HEK293T (cell line): ENCODE measurements around the gene HEBP2.

Source experiments
- CTCF ChIA-PET: fragments of 350-600 bp; formaldehyde crosslinking; extraction: SDS; loops from one replicate; lab custom pipeline; 2021; ENCODE audit warnings: antibody characterized with exemption, inconsistent platforms; lab: Yijun Ruan, JAX
- POLR2A ChIA-PET: fragments of 350-600 bp; formaldehyde crosslinking; extraction: SDS; loops from one replicate; lab custom pipeline; 2020; ENCODE audit warnings: antibody characterized with exemption, inconsistent platforms; lab: Yijun Ruan, JAX
- DNase-seq: peaks from one replicate; pipeline ENCODE4 v3.0.0; 2012; ENCODE audit warnings: mixed read lengths; ENCODE audit errors: extremely low spot score
- ARNT ChIP-seq: fragments of 450-650 bp; IDR thresholded peaks from 2 replicates; pipeline ENCODE4 v1.6.1; 2017; ENCODE audit warnings: mild to moderate bottlenecking
- BHLHE40 ChIP-seq: fragments of 450-650 bp; IDR thresholded peaks from 2 replicates; pipeline ENCODE4 v1.6.1; 2016; ENCODE audit warnings: mild to moderate bottlenecking, moderate library complexity, borderline replicate concordance
- CTBP1 ChIP-seq: fragments of 450-650 bp; IDR thresholded peaks from 2 replicates; pipeline ENCODE4 v1.6.1; 2016; ENCODE audit warnings: borderline replicate concordance
- ELF4 ChIP-seq: fragments of 450-650 bp; IDR thresholded peaks from 2 replicates; pipeline ENCODE4 v1.6.1; 2017; ENCODE audit warnings: antibody characterized with exemption
- FOXA1 ChIP-seq: fragments of 450-650 bp; IDR thresholded peaks from 2 replicates; pipeline ENCODE4 v1.6.1; 2016; ENCODE audit warnings: mild to moderate bottlenecking
- FOXK2 ChIP-seq: fragments of 450-650 bp; IDR thresholded peaks from 2 replicates; pipeline ENCODE4 v1.6.1; 2016; ENCODE audit warnings: mild to moderate bottlenecking
- FOXM1 ChIP-seq: fragments of 450-650 bp; IDR thresholded peaks from 2 replicates; pipeline ENCODE4 v1.6.1; 2017; ENCODE audit warnings: mild to moderate bottlenecking, borderline replicate concordance
- HDGF ChIP-seq: fragments of 450-650 bp; IDR thresholded peaks from 2 replicates; pipeline ENCODE4 v1.6.1; 2017; ENCODE audit warnings: antibody characterized with exemption, borderline replicate concordance
- L3MBTL2 ChIP-seq: fragments of 450-650 bp; conservative IDR thresholded peaks from 2 replicates; pipeline ENCODE4 v1.6.1; 2016; ENCODE audit warnings: mild to moderate bottlenecking
- LEF1 ChIP-seq: fragments of 450-650 bp; IDR thresholded peaks from 2 replicates; pipeline ENCODE4 v1.6.1; 2017; ENCODE audit warnings: mild to moderate bottlenecking, borderline replicate concordance
- NFRKB ChIP-seq: fragments of 450-650 bp; IDR thresholded peaks from 2 replicates; pipeline ENCODE4 v1.6.1; 2016; ENCODE audit warnings: mild to moderate bottlenecking, moderate library complexity
- SP1 ChIP-seq: fragments of 450-650 bp; IDR thresholded peaks from 2 replicates; pipeline ENCODE4 v1.6.1; 2017
- SUZ12 ChIP-seq: fragments of 450-650 bp; IDR thresholded peaks from 2 replicates; pipeline ENCODE4 v1.6.1; 2016; ENCODE audit warnings: mild to moderate bottlenecking
- TARDBP ChIP-seq: fragments of 450-650 bp; IDR thresholded peaks from 2 replicates; pipeline ENCODE4 v1.6.1; 2016
- ZNF384 ChIP-seq: fragments of 450-650 bp; IDR thresholded peaks from 2 replicates; pipeline ENCODE4 v1.6.1; 2016
- TF ChIP-seq, protein P1 (sequence below): fragments of 450-650 bp; IDR thresholded peaks from 2 replicates; pipeline ENCODE4 v1.6.1; 2016

The HEBP2 gene

DNA sequence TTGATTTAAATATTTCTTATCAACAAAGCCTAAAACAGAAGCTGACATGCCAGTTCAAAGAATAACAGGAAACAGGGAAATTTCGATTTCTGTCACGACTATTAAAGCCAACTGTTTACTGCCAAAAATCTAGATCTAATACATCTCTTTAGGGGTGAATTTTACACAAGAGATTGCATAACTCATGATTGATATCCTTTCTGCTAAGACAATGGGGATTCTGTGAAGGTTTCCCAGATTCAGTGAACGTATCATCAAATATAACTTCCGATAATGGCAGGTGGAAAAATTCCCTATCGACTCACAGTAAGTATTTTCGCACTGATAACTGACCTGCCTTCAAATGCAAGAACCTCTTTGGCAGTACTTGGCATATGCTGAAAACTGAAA lies 52.4 kb downstream of the HEBP2 start:
- TF ChIP-seq NFRKB (no peak), TARDBP (no peak), FOXA1 (no peak), LEF1 (no peak), FOXM1 (no peak), FOXK2 (no peak), HDGF (no peak), BHLHE40 (no peak), CTBP1 (no peak), ARNT (no peak)
- TF ChIP-seq, protein P1, sequence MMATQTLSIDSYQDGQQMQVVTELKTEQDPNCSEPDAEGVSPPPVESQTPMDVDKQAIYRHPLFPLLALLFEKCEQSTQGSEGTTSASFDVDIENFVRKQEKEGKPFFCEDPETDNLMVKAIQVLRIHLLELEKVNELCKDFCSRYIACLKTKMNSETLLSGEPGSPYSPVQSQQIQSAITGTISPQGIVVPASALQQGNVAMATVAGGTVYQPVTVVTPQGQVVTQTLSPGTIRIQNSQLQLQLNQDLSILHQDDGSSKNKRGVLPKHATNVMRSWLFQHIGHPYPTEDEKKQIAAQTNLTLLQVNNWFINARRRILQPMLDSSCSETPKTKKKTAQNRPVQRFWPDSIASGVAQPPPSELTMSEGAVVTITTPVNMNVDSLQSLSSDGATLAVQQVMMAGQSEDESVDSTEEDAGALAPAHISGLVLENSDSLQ: no peak
- ChIA-PET CTCF (no interaction called here), POLR2A (no interaction called here)
- no peak for DNase-seq

DNA sequence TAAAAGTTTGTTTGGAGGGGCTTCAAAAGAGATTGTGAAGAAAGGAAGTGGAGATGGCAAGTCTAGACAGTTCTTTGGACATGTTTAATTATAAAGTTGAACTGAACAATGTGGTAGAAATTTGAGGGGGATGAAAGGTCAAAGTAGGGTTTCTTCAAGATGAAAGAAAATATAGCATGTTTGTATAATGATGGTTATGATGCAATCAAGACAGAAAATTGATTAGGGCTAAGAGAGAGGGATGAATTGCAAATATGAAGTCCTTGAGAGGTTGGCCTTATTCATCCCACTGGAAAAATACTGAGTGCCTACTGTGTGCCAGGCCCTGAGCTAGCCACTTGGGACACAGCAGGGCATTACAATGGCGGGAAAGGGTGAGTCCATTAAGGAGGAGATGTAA lies 57.6 kb downstream of the HEBP2 start:
- TF ChIP-seq ELF4: no peak
- no peak for TF ChIP-seq FOXK2
- TF ChIP-seq L3MBTL2: no peak
- no peak for TF ChIP-seq HDGF
- no peak for TF ChIP-seq NFRKB
- no peak for TF ChIP-seq FOXM1
- no peak for TF ChIP-seq SP1
- TF ChIP-seq SUZ12: no peak
- TF ChIP-seq TARDBP: no peak
- no peak for TF ChIP-seq LEF1
- TF ChIP-seq ZNF384: no peak
- ChIA-PET POLR2A (no interaction called here), CTCF (no interaction called here)
- no peak for DNase-seq

DNA sequence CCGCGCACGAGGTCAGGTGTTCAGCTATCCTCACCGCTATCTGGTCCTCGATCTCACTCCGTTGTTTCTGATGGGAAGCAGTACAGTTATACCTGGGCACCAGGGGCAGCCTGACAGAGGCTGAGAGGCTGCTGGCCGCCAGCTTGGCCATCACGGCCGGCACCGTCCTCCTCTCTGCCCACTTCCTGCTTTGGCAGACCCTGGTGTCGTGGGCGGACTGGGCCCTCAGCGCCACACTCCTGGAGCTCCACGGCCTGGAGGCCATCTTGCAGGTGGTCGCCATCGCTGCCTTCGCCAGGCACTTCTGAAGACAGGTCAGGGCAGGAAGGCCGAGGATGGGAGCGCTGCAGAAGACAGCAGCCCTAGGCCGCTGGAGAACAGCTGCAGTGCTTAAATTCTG lies 60.1 kb downstream of the HEBP2 start:
- TF ChIP-seq FOXM1 (no peak), FOXK2 (no peak), ELF4 (no peak), L3MBTL2 (no peak), BHLHE40 (no peak), TARDBP (no peak), ZNF384 (no peak), SP1 (no peak), CTBP1 (no peak), LEF1 (no peak), HDGF (no peak), SUZ12 (no peak), FOXA1 (no peak), NFRKB (no peak), ARNT (no peak)
- TF ChIP-seq, protein P1: no peak
- POLR2A ChIA-PET: no interaction called here
- CTCF ChIA-PET: interaction anchor here (0.7 kb wide), 1 partner anchor 9 kb away, joined by 3 read pairs; no protein-coding TSS in a partner anchor
- no peak for DNase-seq

DNA sequence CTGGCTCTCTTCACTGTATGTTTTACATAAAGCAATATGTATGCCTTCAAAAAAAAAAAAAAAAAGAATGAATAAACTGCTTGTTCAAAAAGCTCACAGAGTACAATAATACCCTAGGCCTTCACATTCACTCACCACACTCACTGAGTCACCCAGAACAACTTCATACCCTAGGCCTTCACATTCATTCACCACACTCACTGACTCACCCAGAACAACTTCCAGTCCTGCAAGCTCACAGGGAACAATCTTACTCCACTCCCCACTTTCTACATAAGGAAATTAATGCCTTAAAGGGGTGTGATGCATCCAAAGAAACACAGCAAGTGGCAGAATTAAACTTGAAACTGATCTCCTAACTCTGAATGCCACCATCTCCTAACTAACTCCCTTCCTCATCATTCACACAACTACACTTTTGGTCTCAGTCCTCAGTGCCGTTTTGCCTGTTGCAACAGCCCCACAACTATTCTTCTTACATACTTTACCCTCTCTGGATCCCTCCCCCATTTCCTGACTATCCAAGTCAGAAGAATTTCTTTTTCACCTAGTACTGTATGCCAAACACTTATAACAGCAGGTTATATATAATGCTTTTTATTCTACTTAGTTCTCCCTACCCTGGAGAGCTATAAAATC lies 61.1 kb downstream of the HEBP2 start:
- TF ChIP-seq FOXM1 (no peak), FOXK2 (no peak), CTBP1 (no peak), FOXA1 (no peak), SUZ12 (no peak), LEF1 (no peak), BHLHE40 (no peak), ELF4 (no peak), ZNF384 (no peak), ARNT (no peak), NFRKB (no peak)
- TF ChIP-seq, protein P1: no peak
- DNase-seq: no peak
- ChIA-PET CTCF (interaction anchor here (0.7 kb wide), 1 partner anchor 10 kb away, joined by 3 read pairs; no protein-coding TSS in a partner anchor), POLR2A (no interaction called here)

DNA sequence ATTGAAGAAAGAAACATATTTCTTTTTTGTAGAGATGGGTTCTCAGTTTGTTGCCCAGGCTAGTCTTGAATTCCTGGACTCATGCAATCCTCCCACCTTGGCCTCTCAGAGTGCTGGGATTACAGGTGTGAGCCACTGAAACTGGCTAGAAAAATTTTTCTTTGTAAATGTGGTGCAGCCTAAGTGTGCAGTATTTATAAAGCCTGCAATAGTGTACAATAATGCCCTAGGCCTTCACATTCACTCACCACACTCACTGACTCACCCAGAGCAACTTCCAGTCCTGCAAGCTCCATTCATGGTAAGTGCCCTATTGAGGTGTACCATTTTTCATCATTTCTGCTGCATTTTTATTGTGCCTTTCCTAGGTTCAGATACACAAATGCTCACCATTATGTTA lies 63.9 kb downstream of the HEBP2 start:
- no peak for DNase-seq
- ChIA-PET POLR2A (no interaction called here), CTCF (interaction anchor here (0.7 kb wide), 1 partner anchor 53 kb away, joined by 3 read pairs; no protein-coding TSS in a partner anchor)
- TF ChIP-seq FOXK2 (no peak), ARNT (no peak), SP1 (no peak), TARDBP (no peak), ZNF384 (no peak), L3MBTL2 (no peak), HDGF (no peak), NFRKB (no peak), ELF4 (no peak), FOXA1 (no peak), CTBP1 (no peak), BHLHE40 (no peak), SUZ12 (no peak), LEF1 (no peak)
- TF ChIP-seq, protein P1: no peak
